Stimulated activated CD4-positive, alpha-beta T cell treated with anti-CD3 and anti-CD28 coated beads, Interleukin-12 subunit alpha, Interleukin-12 subunit beta, amount 100 ng/mL, for 4 hours (primary cell): ENCODE data around the gene WIPF3.

Experiments used
- DNase-seq: peaks from one replicate; pipeline ENCODE4 v3.0.0-alpha.2; 2020

WIPF3 gene

DNA sequence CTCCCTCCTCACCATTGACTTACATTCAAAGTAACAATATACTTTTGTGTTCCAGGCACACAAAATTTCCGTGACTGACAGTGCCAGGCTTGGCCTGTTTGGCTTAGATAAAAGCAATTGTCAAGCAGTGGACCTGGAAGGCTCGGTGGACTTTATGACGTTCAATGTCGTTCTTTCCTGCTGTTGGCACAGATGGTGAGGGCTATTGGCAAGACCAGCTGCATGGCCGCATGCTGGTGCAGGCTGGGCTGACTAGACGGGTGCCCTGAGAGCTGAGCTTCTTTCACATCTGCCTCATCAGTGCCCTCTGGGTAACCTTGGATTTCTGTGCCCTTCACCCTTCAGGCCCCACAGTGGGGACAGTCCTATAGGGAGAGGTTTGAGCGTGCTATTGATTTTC, 45.2 kb downstream of the WIPF3 start:
- no peak for DNase-seq

DNA sequence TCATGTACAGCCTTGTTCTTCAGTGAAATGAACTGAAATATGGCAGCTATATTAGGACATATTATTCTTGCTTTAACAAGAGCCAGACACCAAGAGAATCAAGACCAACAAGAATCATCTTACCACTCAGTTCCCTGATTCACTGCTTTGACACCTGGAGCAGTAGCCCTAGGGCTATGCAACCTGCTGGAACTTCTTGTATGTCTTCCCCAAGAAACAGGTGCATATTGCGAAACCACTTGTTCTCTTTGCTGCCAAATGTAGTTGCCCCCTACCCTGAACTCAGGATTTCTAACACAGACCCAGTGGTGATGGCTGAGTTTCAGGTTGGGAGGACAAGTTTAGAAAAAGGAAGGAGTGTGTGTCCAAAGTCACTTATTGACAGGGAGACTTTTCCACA, 46.1 kb downstream of the WIPF3 start:
- DNase-seq, result no peak

GRCh38 chr7:29853072-29853471, 46.8 kb downstream of the WIPF3 start:
- DNase-seq, result no peak

- no peak for DNase-seq
Observed at GRCh38 chr7:29853789-29854188, 47.5 kb downstream of the WIPF3 start.

- DNase-seq, result no peak
Observed at GRCh38 chr7:29854257-29854938, 48.1 kb downstream of the WIPF3 start.

DNA sequence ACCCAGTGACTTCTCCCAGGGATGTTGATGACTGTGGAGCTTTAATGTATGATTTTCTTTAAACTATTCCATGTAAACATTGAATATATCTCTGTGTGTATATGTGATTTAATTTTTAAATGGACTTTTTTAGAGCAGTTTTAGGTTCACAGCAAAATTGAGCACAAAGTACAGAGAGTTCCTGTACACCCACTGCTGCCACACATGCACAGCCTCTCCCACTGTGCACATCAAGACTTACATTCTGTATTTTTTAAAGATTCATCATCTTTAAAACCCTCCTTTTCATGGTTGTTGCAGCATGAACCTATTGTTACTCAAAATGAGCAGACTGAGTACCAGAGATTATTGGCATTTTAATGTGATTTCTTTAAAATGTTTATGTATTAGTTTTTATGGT, 51.3 kb downstream of the WIPF3 start:
- no peak for DNase-seq

GRCh38 chr7:29858191-29858951, 52.1 kb downstream of the WIPF3 start:
- DNase-seq, result no peak

GRCh38 chr7:29859104-29859503, 52.8 kb downstream of the WIPF3 start:
- DNase-seq, result no peak

GRCh38 chr7:29859524-29860185, 53.3 kb downstream of the WIPF3 start:
- no peak for DNase-seq

- no peak for DNase-seq
Observed at GRCh38 chr7:29860186-29860585, 53.9 kb downstream of the WIPF3 start.

GRCh38 chr7:29861884-29862283, 55.6 kb downstream of the WIPF3 start:
- no peak for DNase-seq

DNA sequence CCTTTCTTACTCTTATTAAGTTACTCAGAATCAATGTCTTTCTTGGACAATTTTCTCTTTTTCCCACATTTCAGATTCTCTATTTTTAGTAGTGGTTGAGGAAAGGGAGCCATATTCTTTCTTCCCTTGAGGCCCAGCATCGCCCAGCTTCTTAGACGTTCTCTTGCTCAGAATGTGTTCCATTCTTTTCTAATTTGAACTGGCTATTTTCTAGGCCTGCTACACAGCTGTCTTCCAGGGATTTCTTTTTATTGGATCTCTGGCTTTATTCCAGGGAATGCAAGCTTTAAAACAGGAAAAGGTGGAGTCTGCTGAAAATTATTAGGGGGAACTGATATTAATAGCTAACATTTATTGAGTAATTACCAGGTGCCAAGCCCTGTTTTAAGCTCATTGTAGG, 58.3 kb downstream of the WIPF3 start:
- DNase-seq, result no peak

DNA sequence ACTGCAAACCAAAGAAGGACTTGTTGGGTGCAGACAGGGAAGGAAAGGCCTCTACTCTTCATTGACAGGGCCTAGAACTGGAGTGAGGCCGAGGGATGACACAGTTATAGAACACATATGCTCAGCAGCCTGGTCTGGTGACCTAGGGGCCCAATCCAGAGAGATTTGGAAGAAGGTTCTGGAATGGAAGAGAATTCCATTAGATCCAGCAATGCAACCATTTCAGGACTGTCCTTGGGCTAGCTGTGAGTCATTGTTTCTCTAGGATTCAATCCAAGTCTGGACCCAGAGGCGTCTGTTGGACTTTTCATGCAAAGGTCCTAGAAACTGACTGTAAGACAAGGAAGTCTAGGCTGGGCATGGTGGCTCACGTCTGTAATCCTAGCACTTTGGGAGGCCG, 59.2 kb downstream of the WIPF3 start:
- no peak for DNase-seq

GRCh38 chr7:29866490-29866930, 60.2 kb downstream of the WIPF3 start:
- no peak for DNase-seq

GRCh38 chr7:29871787-29872398, 65.6 kb downstream of the WIPF3 start:
- DNase-seq, result no peak

- DNase-seq, result no peak
Observed at GRCh38 chr7:29873644-29874294, 67.5 kb downstream of the WIPF3 start.

- DNase-seq, result no peak
Observed at GRCh38 chr7:29875741-29876140, 69.4 kb downstream of the WIPF3 start.

- DNase-seq, result no peak
Observed at GRCh38 chr7:29877196-29877595, 70.9 kb downstream of the WIPF3 start.

DNA sequence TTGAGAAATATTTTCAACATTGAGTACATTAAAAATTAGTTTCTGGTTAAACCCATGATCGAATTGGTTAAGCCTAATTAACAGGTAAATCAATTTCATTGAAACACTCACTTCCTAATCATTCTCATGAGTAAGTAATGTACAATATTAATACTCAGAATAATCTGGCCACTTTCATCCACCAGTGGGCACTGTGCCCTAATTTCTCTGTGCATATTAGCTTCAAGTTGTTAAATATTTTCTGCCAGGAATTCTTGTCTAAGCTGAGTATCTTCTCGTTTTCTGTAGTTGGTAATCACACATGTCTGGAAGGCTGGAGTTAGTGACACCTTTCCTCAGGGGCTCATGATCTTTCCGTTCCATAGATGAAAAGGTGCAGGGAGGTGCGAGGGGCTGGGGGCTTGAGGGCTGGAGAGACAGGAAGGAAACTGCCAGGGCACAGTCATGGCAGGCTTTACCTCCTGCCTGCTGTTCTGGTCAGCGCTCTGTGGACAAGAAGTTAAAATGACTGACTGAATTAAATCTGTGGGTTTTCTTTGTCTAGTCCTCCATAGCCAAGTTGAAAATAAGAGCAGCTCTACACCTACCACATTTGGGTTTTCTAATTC, 71.9 kb downstream of the WIPF3 start:
- DNase-seq, result peak; percentile 12

- no peak for DNase-seq
Observed at GRCh38 chr7:29879609-29880008, 73.3 kb downstream of the WIPF3 start.

DNA sequence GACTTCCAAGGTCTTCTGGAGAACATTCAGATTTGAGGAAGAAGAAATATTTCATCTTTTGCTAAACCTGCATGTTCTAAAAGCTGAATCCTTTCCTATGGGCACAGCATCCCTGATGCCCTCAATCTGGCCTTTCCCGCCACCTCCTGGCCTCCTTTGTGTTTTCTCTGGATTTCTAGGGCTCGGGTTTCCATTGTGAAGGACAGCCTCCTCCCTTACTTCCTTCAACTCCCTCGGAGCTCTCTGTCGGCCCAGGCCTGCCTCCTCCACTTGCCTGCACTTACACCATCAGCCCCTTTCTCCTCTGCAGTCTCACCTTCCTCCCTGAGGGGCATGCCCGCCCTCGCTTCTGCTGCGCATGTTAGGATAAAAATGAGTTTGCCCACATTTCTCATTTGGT, 75.4 kb downstream of the WIPF3 start:
- DNase-seq, result no peak

- no peak for DNase-seq
Observed at GRCh38 chr7:29882481-29882880, 76.2 kb downstream of the WIPF3 start.
